ENCODE measurements around the gene FGD2.

The FGD2 gene

GRCh38 chr6:36961441-36962435 lies 43.7 kb upstream of the FGD2 start:
- no peak overlapping the region for H3K4me3 ChIP-seq (ENCODE audit: low read depth, low read length, poor library complexity, severe bottlenecking)
- H3K27ac ChIP-seq (ENCODE audit: low read depth, low read length, poor library complexity, severe bottlenecking), result no peak overlapping the region
- H3K27me3 ChIP-seq (ENCODE audit: insufficient read depth, low read length), result no peaks in the 10 kb centered on the region
- no peaks in the 10 kb centered on the region for H4K20me1 ChIP-seq (ENCODE audit: insufficient read depth, low read length)
- no peaks in the 10 kb centered on the region for H3K9me2 ChIP-seq (ENCODE audit: low read depth, low read length)
- H2AFZ ChIP-seq (ENCODE audit: low read length), result no peak overlapping the region
- TF ChIP-seq EZH2 (IDR thresholded peaks at IDR 0.05; ENCODE audit: borderline replicate concordance, low read length) (no peak), CTCF (IDR thresholded peaks at IDR 0.05; ENCODE audit: low read length) (no peak)
- H3K4me1 ChIP-seq (ENCODE audit: insufficient read depth, low read length, severe bottlenecking), result peaks cover 16% of the 10 kb centered on the region
- no peaks in the 10 kb centered on the region for H3F3A ChIP-seq (ENCODE audit: insufficient read depth, low read length)
- no peak overlapping the region for H3K9ac ChIP-seq (ENCODE audit: low read length)
- H3K79me2 ChIP-seq (ENCODE audit: insufficient read depth, low read length), result no peaks in the 10 kb centered on the region
- no peaks in the 10 kb centered on the region for H3K9me3 ChIP-seq (ENCODE audit: low read length)
- H3K36me3 ChIP-seq (ENCODE audit: insufficient read depth, low read length), result no peaks in the 10 kb centered on the region
- no peak overlapping the region for H3K4me2 ChIP-seq (ENCODE audit: low read length)

GRCh38 chr6:36962874-36963273 lies 42.6 kb upstream of the FGD2 start:
- Histone ChIP-seq H3K9ac (ENCODE audit: low read length) (no peak overlapping the region; the same call in 1 of the 2 replicates), H3K27me3 (ENCODE audit: insufficient read depth, low read length) (no peaks in the 10 kb centered on the region), H3K4me1 (ENCODE audit: insufficient read depth, low read length, severe bottlenecking) (peaks cover 16% of the 10 kb centered on the region), H2AFZ (ENCODE audit: low read length) (no peak overlapping the region), H3K9me3 (ENCODE audit: low read length) (no peaks in the 10 kb centered on the region), H3K27ac (ENCODE audit: low read depth, low read length, poor library complexity, severe bottlenecking) (no peak overlapping the region), H3K36me3 (ENCODE audit: insufficient read depth, low read length) (peaks cover 10% of the 10 kb centered on the region; the same call in 1 of the 2 replicates), H3K9me2 (ENCODE audit: low read depth, low read length) (no peaks in the 10 kb centered on the region), H3K4me3 (ENCODE audit: low read depth, low read length, poor library complexity, severe bottlenecking) (peak overlapping the region; percentile 48), H3F3A (ENCODE audit: insufficient read depth, low read length) (no peaks in the 10 kb centered on the region), H4K20me1 (ENCODE audit: insufficient read depth, low read length) (no peaks in the 10 kb centered on the region), H3K4me2 (ENCODE audit: low read length) (peak overlapping the region; percentile 64), H3K79me2 (ENCODE audit: insufficient read depth, low read length) (no peaks in the 10 kb centered on the region)
- TF ChIP-seq CTCF (IDR thresholded peaks at IDR 0.05; ENCODE audit: low read length) (no peak), EZH2 (IDR thresholded peaks at IDR 0.05; ENCODE audit: borderline replicate concordance, low read length) (no peak)

- Histone ChIP-seq H3F3A (ENCODE audit: insufficient read depth, low read length) (no peaks in the 10 kb centered on the region), H3K27ac (ENCODE audit: low read depth, low read length, poor library complexity, severe bottlenecking) (peak overlapping the region; percentile 0), H3K4me2 (ENCODE audit: low read length) (peak overlapping the region; percentile 64), H3K4me3 (ENCODE audit: low read depth, low read length, poor library complexity, severe bottlenecking) (peak overlapping the region; percentile 48), H3K9me2 (ENCODE audit: low read depth, low read length) (no peaks in the 10 kb centered on the region), H3K4me1 (ENCODE audit: insufficient read depth, low read length, severe bottlenecking) (peaks cover 16% of the 10 kb centered on the region), H3K9me3 (ENCODE audit: low read length) (no peaks in the 10 kb centered on the region), H2AFZ (ENCODE audit: low read length) (no peak overlapping the region), H3K79me2 (ENCODE audit: insufficient read depth, low read length) (no peaks in the 10 kb centered on the region), H4K20me1 (ENCODE audit: insufficient read depth, low read length) (no peaks in the 10 kb centered on the region), H3K27me3 (ENCODE audit: insufficient read depth, low read length) (no peaks in the 10 kb centered on the region), H3K9ac (ENCODE audit: low read length) (peak overlapping the region; percentile 7; the same call in 1 of the 2 replicates), H3K36me3 (ENCODE audit: insufficient read depth, low read length) (peaks cover 17% of the 10 kb centered on the region; the same call in 1 of the 2 replicates)
- TF ChIP-seq EZH2 (IDR thresholded peaks at IDR 0.05; ENCODE audit: borderline replicate concordance, low read length) (no peak), CTCF (IDR thresholded peaks at IDR 0.05; ENCODE audit: low read length) (no peak)
These were observed 41.8 kb upstream of the FGD2 start for GRCh38 chr6:36963451-36964290.

Measured in OCI-LY1 (cell line).